Keratinocyte (primary cell): ENCODE results near the gene ADAMTSL1. TPM values are rescaled to one million over a fixed set of nuclear protein-coding genes. Genes with fewer than 3 reads are reported as not detected.
"Not testable (repeated sequence)": the region's sequence is repeated elsewhere in the genome, so short reads cannot be mapped to it uniquely, and the experiment has no call there.

Source experiments
- DNase-seq: peaks from one replicate; pipeline ENCODE4 v3.0.0-alpha.2; 2011; ENCODE audit warnings: low read depth, missing footprints, low spot score
- FAIRE-seq: peaks from 2 replicates; lab custom pipeline; 2011; peaks lifted over from hg19 to GRCh38; lab: Jason Lieb, UNC
- H2AFZ ChIP-seq: 2 replicates; pipeline ENCODE4 v1.6.0; 2012; ENCODE audit warnings: low read length, control low read depth, inconsistent platforms; ENCODE audit not compliant: control insufficient read depth
- H3K27ac ChIP-seq: 2 replicates; pipeline ENCODE4 v1.5.1; 2011; ENCODE audit warnings: low read length; ENCODE audit not compliant: control insufficient read depth, insufficient read depth
- H3K27me3 ChIP-seq: 3 replicates; pipeline ENCODE4 v1.6.0; 2011; ENCODE audit warnings: low read length; ENCODE audit not compliant: control insufficient read depth, insufficient read depth; ENCODE audit errors: extremely low read depth
- H3K36me3 ChIP-seq, 2 experiments: 2 replicates in 1 of 2; 3 replicates in 1 of 2; pipeline ENCODE4 v1.5.1; 2011; ENCODE audit warnings: low read length in 2 of 2, mild to moderate bottlenecking in 1 of 2; ENCODE audit not compliant: control insufficient read depth in 2 of 2, insufficient read depth in 2 of 2; ENCODE audit errors: extremely low read depth in 1 of 2
- H3K4me1 ChIP-seq: 3 replicates; pipeline ENCODE4 v1.5.1; 2011; ENCODE audit warnings: low read length; ENCODE audit not compliant: control insufficient read depth, insufficient read depth; ENCODE audit errors: extremely low read depth
- H3K4me2 ChIP-seq: 3 replicates; pipeline ENCODE4 v1.6.0; 2011; ENCODE audit warnings: low read depth, low read length; ENCODE audit not compliant: control insufficient read depth, insufficient read depth; ENCODE audit errors: extremely low read depth
- H3K4me3 ChIP-seq, 3 experiments: fragments of 200-600 bp in 1 of 3; sonication (generic) in 1 of 3; 2 replicates in 2 of 3; 3 replicates in 1 of 3; pipeline ENCODE4 v1.5.1; 2011 to 2016; ENCODE audit warnings: low read length in 3 of 3, mild to moderate bottlenecking in 3 of 3, control low read depth in 2 of 3, inconsistent platforms in 1 of 3, low read depth in 1 of 3, mixed read lengths in 1 of 3, mixed run types in 1 of 3, moderate library complexity in 1 of 3; ENCODE audit not compliant: control insufficient read depth in 2 of 3, insufficient read depth in 2 of 3; ENCODE audit errors: extremely low read depth in 1 of 3
- H3K79me2 ChIP-seq: 2 replicates; pipeline ENCODE4 v1.6.0; 2012; ENCODE audit warnings: low read length; ENCODE audit not compliant: control insufficient read depth, insufficient read depth
- H3K9ac ChIP-seq: 3 replicates; pipeline ENCODE4 v1.6.0; 2011; ENCODE audit warnings: low read length; ENCODE audit not compliant: control insufficient read depth, insufficient read depth; ENCODE audit errors: extremely low read depth
- H3K9me1 ChIP-seq: 3 replicates; pipeline ENCODE4 v1.6.0; 2011; ENCODE audit warnings: low read length; ENCODE audit not compliant: control insufficient read depth, insufficient read depth; ENCODE audit errors: extremely low read depth
- H3K9me3 ChIP-seq: 2 replicates; pipeline ENCODE4 v1.5.1; 2012; ENCODE audit warnings: low read depth, low read length; ENCODE audit not compliant: control insufficient read depth
- H4K20me1 ChIP-seq: 3 replicates; pipeline ENCODE4 v1.6.0; 2011; ENCODE audit warnings: low read length; ENCODE audit not compliant: control insufficient read depth, insufficient read depth; ENCODE audit errors: extremely low read depth
- EZH2 ChIP-seq: IDR thresholded peaks from one replicate; pipeline ENCODE4 v1.6.1; 2012; ENCODE audit warnings: inconsistent platforms, mild to moderate bottlenecking, low read length, moderate library complexity
- dilution Hi-C: fragments of 300-500 bp; cut with MboI; formaldehyde crosslinking; loops from one replicate; pipeline ENCODE4 v1.7.0; 2020; ENCODE audit warnings: low sequenced_read_pairs; ENCODE audit not compliant: extremely low pct_ligation_motif_present
- polyA plus RNA-seq, 5 experiments: library from polyadenylated mRNA; depleted of rRNA in 3 of 5; stranded (reverse) in 3 of 5; stranded (forward) in 1 of 5; unstranded in 1 of 5; fragments of >200 nt; gene quantifications; 1 replicate in 1 of 5; 2 replicates in 3 of 5; 3 replicates in 1 of 5; pipeline versions ENCODE4 v1.2.1 to v1.2.3, GENCODE V29; 2011 to 2012; ENCODE audit warnings: missing spikeins in 2 of 5, low read depth in 1 of 5, low replicate concordance in 1 of 5
- TF ChIP-seq, protein P1 (sequence below), 3 experiments: IDR thresholded peaks in 1 of 3; conservative IDR thresholded peaks in 1 of 3; optimal IDR thresholded peaks in 1 of 3; 2 replicates in 2 of 3; 3 replicates in 1 of 3; pipeline versions ENCODE3 to v1.5.1; 2011; ENCODE audit warnings: low read length in 3 of 3, mild to moderate bottlenecking in 3 of 3, moderate library complexity in 2 of 3, control low read depth in 1 of 3, inconsistent platforms in 1 of 3; ENCODE audit not compliant: insufficient read depth in 2 of 3; ENCODE audit errors: extremely low read depth in 1 of 3

The ADAMTSL1 gene
- polyA plus RNA-seq, 1 donor (not counting 4 experiments of a cell fraction or from before 2014, with no cell fraction given), result 1.1 TPM

DNA sequence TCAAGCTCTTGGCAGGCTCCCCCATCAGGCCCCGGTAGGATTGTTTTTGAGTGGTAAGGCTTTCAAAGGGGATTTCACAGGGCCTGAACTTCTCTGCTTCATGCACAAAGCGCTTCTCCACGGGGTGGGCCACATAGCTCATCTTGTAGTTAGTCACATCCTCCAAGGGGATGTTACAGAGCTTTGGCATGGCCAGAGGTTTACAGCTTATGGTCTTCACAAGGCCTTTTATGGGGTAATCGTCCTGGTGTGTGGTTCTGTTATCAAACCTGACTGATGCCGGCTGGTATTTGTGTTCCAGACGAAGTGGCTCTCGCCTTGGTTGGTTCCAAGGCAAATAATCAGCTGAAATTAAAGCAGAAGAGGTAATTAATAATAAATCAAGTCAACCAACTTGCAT lies 454.8 kb downstream of the ADAMTSL1 start:
- Histone ChIP-seq H3K4me3 (no peak overlapping the region), H3K27me3 (no peaks in the 10 kb centered on the region), H3K27ac (no peak overlapping the region), H3K9ac (no peak overlapping the region), H2AFZ (no peak overlapping the region), H3K79me2 (no peaks in the 10 kb centered on the region), H3K9me3 (no peaks in the 10 kb centered on the region), H4K20me1 (no peaks in the 10 kb centered on the region), H3K9me1 (no peaks in the 10 kb centered on the region), H3K36me3 (no peaks in the 10 kb centered on the region), H3K4me2 (no peak overlapping the region), H3K4me1 (no peaks in the 10 kb centered on the region)
- dilution Hi-C loops, result no loop called here
- TF ChIP-seq, protein P1, sequence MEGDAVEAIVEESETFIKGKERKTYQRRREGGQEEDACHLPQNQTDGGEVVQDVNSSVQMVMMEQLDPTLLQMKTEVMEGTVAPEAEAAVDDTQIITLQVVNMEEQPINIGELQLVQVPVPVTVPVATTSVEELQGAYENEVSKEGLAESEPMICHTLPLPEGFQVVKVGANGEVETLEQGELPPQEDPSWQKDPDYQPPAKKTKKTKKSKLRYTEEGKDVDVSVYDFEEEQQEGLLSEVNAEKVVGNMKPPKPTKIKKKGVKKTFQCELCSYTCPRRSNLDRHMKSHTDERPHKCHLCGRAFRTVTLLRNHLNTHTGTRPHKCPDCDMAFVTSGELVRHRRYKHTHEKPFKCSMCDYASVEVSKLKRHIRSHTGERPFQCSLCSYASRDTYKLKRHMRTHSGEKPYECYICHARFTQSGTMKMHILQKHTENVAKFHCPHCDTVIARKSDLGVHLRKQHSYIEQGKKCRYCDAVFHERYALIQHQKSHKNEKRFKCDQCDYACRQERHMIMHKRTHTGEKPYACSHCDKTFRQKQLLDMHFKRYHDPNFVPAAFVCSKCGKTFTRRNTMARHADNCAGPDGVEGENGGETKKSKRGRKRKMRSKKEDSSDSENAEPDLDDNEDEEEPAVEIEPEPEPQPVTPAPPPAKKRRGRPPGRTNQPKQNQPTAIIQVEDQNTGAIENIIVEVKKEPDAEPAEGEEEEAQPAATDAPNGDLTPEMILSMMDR (optimal IDR thresholded peaks at IDR 0.05 in 1 of 3, IDR thresholded peaks at IDR 0.05 in 1 of 3, conservative IDR thresholded peaks at IDR 0.05 in 1 of 3; ENCODE audit: extremely low read depth in 1 of 3, insufficient read depth in 2 of 3, low read length in 3 of 3), result no peak
- no peak for TF ChIP-seq EZH2
- no peak for DNase-seq
- no peak for FAIRE-seq

DNA sequence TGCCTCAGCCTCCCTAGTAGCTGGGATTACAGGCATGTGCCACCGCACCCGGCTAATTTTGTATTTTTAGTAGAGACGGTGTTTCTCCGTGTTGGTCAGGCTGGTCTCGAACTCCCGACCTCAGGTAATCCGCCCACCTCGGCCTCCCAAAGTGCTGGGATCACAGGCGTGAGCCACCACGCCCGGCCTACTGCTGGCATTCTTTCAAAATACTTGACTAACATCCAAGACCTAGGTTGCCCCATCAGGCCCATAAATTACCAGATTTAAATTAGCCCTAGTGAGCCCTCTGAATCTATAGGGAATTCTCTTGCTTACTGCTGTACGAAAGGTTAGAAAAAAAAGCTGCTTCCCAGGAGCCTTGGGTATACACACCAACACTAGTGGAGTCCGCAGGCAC lies 456.7 kb downstream of the ADAMTSL1 start:
- H3K27ac ChIP-seq, H3K4me3 ChIP-seq, FAIRE-seq, DNase-seq, dilution Hi-C loops, H3K9me3 ChIP-seq, H2AFZ ChIP-seq, H3K36me3 ChIP-seq, H3K27me3 ChIP-seq, H3K79me2 ChIP-seq, H3K9ac ChIP-seq, H3K4me1 ChIP-seq, H3K9me1 ChIP-seq, H4K20me1 ChIP-seq, H3K4me2 ChIP-seq: not testable (repeated sequence)

- H3K79me2 ChIP-seq, result no peaks in the 10 kb centered on the region
- H3K27ac ChIP-seq, result no peak overlapping the region
- DNase-seq, result no peak
- TF ChIP-seq EZH2, result no peak
- TF ChIP-seq, protein P1 (optimal IDR thresholded peaks at IDR 0.05 in 1 of 3, IDR thresholded peaks at IDR 0.05 in 1 of 3, conservative IDR thresholded peaks at IDR 0.05 in 1 of 3; ENCODE audit: extremely low read depth in 1 of 3, insufficient read depth in 2 of 3, low read length in 3 of 3), result no peak
- H4K20me1 ChIP-seq, result no peaks in the 10 kb centered on the region
- H3K4me3 ChIP-seq, result no peak overlapping the region
- FAIRE-seq, result no peak
- no peaks in the 10 kb centered on the region for H3K9me1 ChIP-seq
- H3K27me3 ChIP-seq, result no peaks in the 10 kb centered on the region
- H3K9me3 ChIP-seq, result no peaks in the 10 kb centered on the region
- no peak overlapping the region for H3K9ac ChIP-seq
- H3K36me3 ChIP-seq, result no peaks in the 10 kb centered on the region
- H3K4me1 ChIP-seq, result no peaks in the 10 kb centered on the region
- no peak overlapping the region for H3K4me2 ChIP-seq
- dilution Hi-C loops, result no loop called here
- no peak overlapping the region for H2AFZ ChIP-seq
Measured at GRCh38 chr9:18935541-18935940, 461.6 kb downstream of the ADAMTSL1 start.
